ENCODE measurements around the gene ADCY5. TPM values are rescaled to one million over a fixed set of nuclear protein-coding genes. Genes with fewer than 3 reads are reported as not detected.

The ADCY5 gene
- total RNA-seq, 4 donors from 2014 or later: 3.5 to 44.6 (median 14.5) TPM

GRCh38 chr3:123480428-123480827, 31.5 kb upstream of the ADCY5 start:
- Histone ChIP-seq H3K27me3 (no peaks in the 10 kb centered on the region), H3K36me3 (no peaks in the 10 kb centered on the region), H3K4me1 (no peaks in the 10 kb centered on the region), H3K9me3 (no peaks in the 10 kb centered on the region), H3K4me3 (no peak overlapping the region), H3K27ac (no peak overlapping the region)
- DNase-seq: no peak
- no peak for TF ChIP-seq POLR2A (IDR thresholded peaks at IDR 0.05)
- no peak for TF ChIP-seq CTCF (IDR thresholded peaks at IDR 0.05)

GRCh38 chr3:123479891-123480290, 31.0 kb upstream of the ADCY5 start:
- Histone ChIP-seq H3K4me3 (no peak overlapping the region), H3K27me3 (no peaks in the 10 kb centered on the region), H3K27ac (no peak overlapping the region), H3K36me3 (no peaks in the 10 kb centered on the region), H3K9me3 (no peaks in the 10 kb centered on the region), H3K4me1 (no peaks in the 10 kb centered on the region)
- no peak for TF ChIP-seq POLR2A (IDR thresholded peaks at IDR 0.05)
- TF ChIP-seq CTCF (IDR thresholded peaks at IDR 0.05): no peak
- no peak for DNase-seq

- no peaks in the 10 kb centered on the region for H3K9me3 ChIP-seq
- no peaks in the 10 kb centered on the region for H3K27me3 ChIP-seq
- H3K27ac ChIP-seq: no peak overlapping the region
- no peak for DNase-seq
- TF ChIP-seq CTCF (IDR thresholded peaks at IDR 0.05) (no peak), POLR2A (IDR thresholded peaks at IDR 0.05) (no peak)
- no peaks in the 10 kb centered on the region for H3K36me3 ChIP-seq
- H3K4me1 ChIP-seq: no peaks in the 10 kb centered on the region
- no peak overlapping the region for H3K4me3 ChIP-seq
Measured at GRCh38 chr3:123478314-123478713, 29.4 kb upstream of the ADCY5 start.

GRCh38 chr3:123476967-123477750, 28.3 kb upstream of the ADCY5 start:
- no peaks in the 10 kb centered on the region for H3K27me3 ChIP-seq
- H3K9me3 ChIP-seq: no peaks in the 10 kb centered on the region
- no peak overlapping the region for H3K27ac ChIP-seq
- H3K4me3 ChIP-seq: no peak overlapping the region
- H3K4me1 ChIP-seq: no peaks in the 10 kb centered on the region
- no peak for DNase-seq
- H3K36me3 ChIP-seq: no peaks in the 10 kb centered on the region
- no peak for TF ChIP-seq CTCF (IDR thresholded peaks at IDR 0.05)
- TF ChIP-seq POLR2A (IDR thresholded peaks at IDR 0.05): no peak

GRCh38 chr3:123475786-123476185, 26.9 kb upstream of the ADCY5 start:
- no peak for TF ChIP-seq CTCF (IDR thresholded peaks at IDR 0.05)
- no peak for TF ChIP-seq POLR2A (IDR thresholded peaks at IDR 0.05)
- Histone ChIP-seq H3K27me3 (no peaks in the 10 kb centered on the region), H3K4me1 (no peaks in the 10 kb centered on the region), H3K9me3 (no peaks in the 10 kb centered on the region), H3K36me3 (no peaks in the 10 kb centered on the region), H3K4me3 (no peak overlapping the region), H3K27ac (no peak overlapping the region)
- DNase-seq: no peak

All from Peyer's patch (tissue), 4 donors.